Measurements from ENCODE around the gene TMEM72.

DNA sequence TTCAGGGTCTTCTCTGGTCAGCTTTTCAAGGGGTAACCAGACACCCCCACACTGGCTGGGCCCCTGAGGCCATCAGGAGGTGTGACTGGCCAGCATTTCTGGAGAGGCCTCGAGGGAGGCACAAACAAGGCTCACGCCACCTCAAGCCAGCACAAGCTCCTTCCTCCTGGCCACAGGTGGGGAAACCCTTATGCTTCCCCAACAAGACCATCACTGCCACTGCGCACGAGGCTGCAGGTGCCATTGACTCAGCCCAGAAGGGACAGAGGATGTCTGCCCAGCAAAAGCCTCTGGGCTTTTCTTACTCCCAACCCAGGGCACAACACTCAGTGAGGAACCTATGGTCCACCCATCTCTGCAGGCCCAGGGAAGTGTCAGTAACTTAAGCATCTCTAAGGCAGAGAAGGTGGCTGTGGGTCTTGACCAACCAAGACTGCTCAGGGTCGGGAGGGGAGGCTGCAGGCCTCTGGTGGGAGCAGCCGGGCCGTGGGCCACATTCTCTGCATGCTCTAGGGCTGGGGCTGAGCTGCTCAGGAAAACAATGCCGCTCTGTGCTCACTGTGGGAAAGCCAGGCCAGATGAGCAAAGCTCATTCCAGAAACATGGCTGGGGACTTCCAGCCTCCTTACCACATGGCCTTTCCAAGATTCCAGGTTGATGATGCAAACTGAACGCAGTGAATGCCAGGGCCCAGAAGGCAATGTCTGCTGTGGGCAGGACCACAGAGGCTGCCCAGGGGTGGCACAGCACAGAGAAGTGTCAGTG, 24.2 kb downstream of the TMEM72 start:
- TF ChIP-seq, protein P1, sequence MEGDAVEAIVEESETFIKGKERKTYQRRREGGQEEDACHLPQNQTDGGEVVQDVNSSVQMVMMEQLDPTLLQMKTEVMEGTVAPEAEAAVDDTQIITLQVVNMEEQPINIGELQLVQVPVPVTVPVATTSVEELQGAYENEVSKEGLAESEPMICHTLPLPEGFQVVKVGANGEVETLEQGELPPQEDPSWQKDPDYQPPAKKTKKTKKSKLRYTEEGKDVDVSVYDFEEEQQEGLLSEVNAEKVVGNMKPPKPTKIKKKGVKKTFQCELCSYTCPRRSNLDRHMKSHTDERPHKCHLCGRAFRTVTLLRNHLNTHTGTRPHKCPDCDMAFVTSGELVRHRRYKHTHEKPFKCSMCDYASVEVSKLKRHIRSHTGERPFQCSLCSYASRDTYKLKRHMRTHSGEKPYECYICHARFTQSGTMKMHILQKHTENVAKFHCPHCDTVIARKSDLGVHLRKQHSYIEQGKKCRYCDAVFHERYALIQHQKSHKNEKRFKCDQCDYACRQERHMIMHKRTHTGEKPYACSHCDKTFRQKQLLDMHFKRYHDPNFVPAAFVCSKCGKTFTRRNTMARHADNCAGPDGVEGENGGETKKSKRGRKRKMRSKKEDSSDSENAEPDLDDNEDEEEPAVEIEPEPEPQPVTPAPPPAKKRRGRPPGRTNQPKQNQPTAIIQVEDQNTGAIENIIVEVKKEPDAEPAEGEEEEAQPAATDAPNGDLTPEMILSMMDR (IDR thresholded peaks at IDR 0.05; ENCODE audit: poor library complexity), result no peak
- no peak for TF ChIP-seq EZH2 (IDR thresholded peaks at IDR 0.05; ENCODE audit: borderline replicate concordance)
- TF ChIP-seq EZH2phosphoT487 (IDR thresholded peaks at IDR 0.05; ENCODE audit: low read depth, severe bottlenecking, unreplicated experiment), result no peak

All from hepatocyte (in vitro differentiated cells).